Activated naive CD8-positive, alpha-beta T cell (primary cell): ENCODE results near the gene ARX.
A peak's percentile ranks its signal among the peaks of the same experiment; 100 is the strongest.

Source experiments
- H3K27ac Mint-ChIP-seq: one replicate; pipeline ENCODE4 v1.8.0; 2021; ENCODE audit warnings: mixed read lengths
- H3K27me3 Mint-ChIP-seq: one replicate; pipeline ENCODE4 v1.8.0; 2021; ENCODE audit warnings: mixed read lengths
- H3K36me3 Mint-ChIP-seq: one replicate; pipeline ENCODE4 v1.8.0; 2021; ENCODE audit warnings: mixed read lengths
- H3K4me1 Mint-ChIP-seq: one replicate; pipeline ENCODE4 v1.8.0; 2021; ENCODE audit warnings: low read depth, mixed read lengths
- H3K4me3 Mint-ChIP-seq: one replicate; pipeline ENCODE4 v1.8.0; 2021; ENCODE audit warnings: mild to moderate bottlenecking, mixed read lengths
- H3K9me3 Mint-ChIP-seq: one replicate; pipeline ENCODE4 v1.8.0; 2021; ENCODE audit warnings: low read depth, mixed read lengths

ARX gene

GRCh38 chrX:25015486-25016360, at the start of gene ARX:
Gene ARX, minus strand, starts transcription at chrX:25015965. Its CDS starts 228 bp downstream, at chrX:25015737.
- Mint-ChIP-seq H3K27ac (no peak within 1 kb of the TSS), H3K4me1 (peaks cover 21% of the 10 kb centered on the region), H3K4me3 (peak within 1 kb of the TSS; percentile 17), H3K27me3 (peaks cover 9% of the 10 kb centered on the region), H3K36me3 (no peaks in the 10 kb centered on the region), H3K9me3 (no peaks in the 10 kb centered on the region)

GRCh38 chrX:25059273-25059672, 43.5 kb upstream of the ARX start:
- Mint-ChIP-seq H3K36me3 (peaks cover 2% of the 10 kb centered on the region), H3K4me3 (no peak overlapping the region), H3K9me3 (no peaks in the 10 kb centered on the region), H3K4me1 (no peaks in the 10 kb centered on the region), H3K27ac (no peak overlapping the region), H3K27me3 (peaks cover 2% of the 10 kb centered on the region)

- Mint-ChIP-seq H3K36me3 (peaks cover 2% of the 10 kb centered on the region), H3K4me3 (no peak overlapping the region), H3K27me3 (peaks cover 1% of the 10 kb centered on the region), H3K4me1 (peaks cover 9% of the 10 kb centered on the region), H3K27ac (no peak overlapping the region), H3K9me3 (no peaks in the 10 kb centered on the region)
These were observed 37.2 kb upstream of the ARX start for GRCh38 chrX:25052798-25053534.

GRCh38 chrX:25049971-25050370, 34.2 kb upstream of the ARX start:
- H3K4me1 Mint-ChIP-seq: peaks cover 9% of the 10 kb centered on the region
- H3K27me3 Mint-ChIP-seq: peaks cover 1% of the 10 kb centered on the region
- no peak overlapping the region for H3K4me3 Mint-ChIP-seq
- no peak overlapping the region for H3K27ac Mint-ChIP-seq
- no peaks in the 10 kb centered on the region for H3K9me3 Mint-ChIP-seq
- no peaks in the 10 kb centered on the region for H3K36me3 Mint-ChIP-seq

- Mint-ChIP-seq H3K27me3 (peaks cover 1% of the 10 kb centered on the region), H3K9me3 (no peaks in the 10 kb centered on the region), H3K4me1 (peaks cover 9% of the 10 kb centered on the region), H3K36me3 (no peaks in the 10 kb centered on the region), H3K27ac (no peak overlapping the region), H3K4me3 (no peak overlapping the region)
These were observed 33.6 kb upstream of the ARX start for GRCh38 chrX:25049357-25049756.

- Mint-ChIP-seq H3K4me1 (peaks cover 9% of the 10 kb centered on the region), H3K27ac (no peak overlapping the region), H3K4me3 (no peak overlapping the region), H3K27me3 (peaks cover 1% of the 10 kb centered on the region), H3K9me3 (no peaks in the 10 kb centered on the region), H3K36me3 (no peaks in the 10 kb centered on the region)
These were observed 32.4 kb upstream of the ARX start for GRCh38 chrX:25048178-25048577.

GRCh38 chrX:25043192-25043591, 27.4 kb upstream of the ARX start:
- no peaks in the 10 kb centered on the region for H3K9me3 Mint-ChIP-seq
- H3K36me3 Mint-ChIP-seq: no peaks in the 10 kb centered on the region
- H3K27me3 Mint-ChIP-seq: no peaks in the 10 kb centered on the region

GRCh38 chrX:25039036-25039435, 23.3 kb upstream of the ARX start:
- Mint-ChIP-seq H3K9me3 (no peaks in the 10 kb centered on the region), H3K27ac (no peak overlapping the region), H3K4me1 (no peaks in the 10 kb centered on the region), H3K27me3 (no peaks in the 10 kb centered on the region), H3K4me3 (no peak overlapping the region), H3K36me3 (no peaks in the 10 kb centered on the region)

More at GRCh38 chrX:25043192-25043591, 27.4 kb upstream of the ARX start:
- Mint-ChIP-seq H3K27ac (no peak overlapping the region), H3K4me3 (no peak overlapping the region), H3K4me1 (no peaks in the 10 kb centered on the region)

- H3K27me3 Mint-ChIP-seq: peaks cover 2% of the 10 kb centered on the region
- no peak overlapping the region for H3K4me3 Mint-ChIP-seq
- no peaks in the 10 kb centered on the region for H3K4me1 Mint-ChIP-seq
- no peaks in the 10 kb centered on the region for H3K36me3 Mint-ChIP-seq
- no peaks in the 10 kb centered on the region for H3K9me3 Mint-ChIP-seq
- no peak overlapping the region for H3K27ac Mint-ChIP-seq
These were observed 19.1 kb upstream of the ARX start for GRCh38 chrX:25034889-25035288.

- H3K27me3 Mint-ChIP-seq: peaks cover 9% of the 10 kb centered on the region
- H3K4me3 Mint-ChIP-seq: no peak overlapping the region
- no peaks in the 10 kb centered on the region for H3K9me3 Mint-ChIP-seq
- no peaks in the 10 kb centered on the region for H3K36me3 Mint-ChIP-seq
- H3K27ac Mint-ChIP-seq: no peak overlapping the region
- no peaks in the 10 kb centered on the region for H3K4me1 Mint-ChIP-seq
These were observed 13.6 kb upstream of the ARX start for GRCh38 chrX:25029288-25029825.

GRCh38 chrX:25028726-25029125, 13.0 kb upstream of the ARX start:
- H3K36me3 Mint-ChIP-seq: no peaks in the 10 kb centered on the region
- H3K27ac Mint-ChIP-seq: no peak overlapping the region
- H3K4me3 Mint-ChIP-seq: no peak overlapping the region
- H3K9me3 Mint-ChIP-seq: no peaks in the 10 kb centered on the region
- H3K27me3 Mint-ChIP-seq: peaks cover 11% of the 10 kb centered on the region
- peaks cover 2% of the 10 kb centered on the region for H3K4me1 Mint-ChIP-seq

GRCh38 chrX:25026576-25026975, 10.8 kb upstream of the ARX start:
- H3K27ac Mint-ChIP-seq: no peak overlapping the region
- no peaks in the 10 kb centered on the region for H3K9me3 Mint-ChIP-seq
- H3K36me3 Mint-ChIP-seq: no peaks in the 10 kb centered on the region
- peaks cover 12% of the 10 kb centered on the region for H3K4me1 Mint-ChIP-seq
- H3K27me3 Mint-ChIP-seq: peaks cover 19% of the 10 kb centered on the region
- no peak overlapping the region for H3K4me3 Mint-ChIP-seq

- no peaks in the 10 kb centered on the region for H3K36me3 Mint-ChIP-seq
- peaks cover 17% of the 10 kb centered on the region for H3K4me1 Mint-ChIP-seq
- no peak overlapping the region for H3K4me3 Mint-ChIP-seq
- no peak overlapping the region for H3K27ac Mint-ChIP-seq
- H3K9me3 Mint-ChIP-seq: no peaks in the 10 kb centered on the region
- H3K27me3 Mint-ChIP-seq: peaks cover 20% of the 10 kb centered on the region
These were observed 9.8 kb upstream of the ARX start for GRCh38 chrX:25025615-25026014.

- no peak overlapping the region for H3K27ac Mint-ChIP-seq
- H3K9me3 Mint-ChIP-seq: no peaks in the 10 kb centered on the region
- H3K27me3 Mint-ChIP-seq: peaks cover 23% of the 10 kb centered on the region
- H3K4me1 Mint-ChIP-seq: peaks cover 20% of the 10 kb centered on the region
- H3K36me3 Mint-ChIP-seq: no peaks in the 10 kb centered on the region
- H3K4me3 Mint-ChIP-seq: no peak overlapping the region
These were observed 8.1 kb upstream of the ARX start for GRCh38 chrX:25023908-25024307.
